GM12878 (cell line): Measurements from ENCODE around the gene EIF4ENIF1. TPM values are rescaled to one million over a fixed set of nuclear protein-coding genes. Genes with fewer than 3 reads are reported as not detected.

Experiments
- ATAC-seq: fragments of 200-7000 bp; cut with Tn5 transposase; 3 replicates; pipeline ENCODE4 v1.9.1; 2020; ENCODE audit warnings: mild to moderate bottlenecking, moderate library complexity
- BruUV-seq: library from RNA; stranded (reverse); fragments of 400-500 nt; replicated peaks from 2 replicates; lab custom pipeline; 2021; lab: Mats Ljungman, UMichigan
- CTCF ChIA-PET: fragments of 300-600 bp; sonication (Branson Sonifier 250); formaldehyde crosslinking; extraction: SDS; loops from one replicate; lab custom pipeline; 2021; ENCODE audit warnings: inconsistent platforms; lab: Yijun Ruan, JAX
- POLR2A ChIA-PET: fragments of 350-600 bp; formaldehyde crosslinking; extraction: SDS; loops from one replicate; lab custom pipeline; 2021; ENCODE audit warnings: inconsistent platforms; lab: Charles Lee
- RAD21 ChIA-PET: fragments of 300-600 bp; sonication (Branson Sonifier 250); formaldehyde crosslinking; loops from one replicate; lab custom pipeline; 2023; ENCODE audit warnings: antibody characterized with exemption; ENCODE audit not compliant: unreplicated experiment; lab: Charles Lee
- SMC1A ChIA-PET: fragments of 300-600 bp; sonication (Branson Sonifier 250); formaldehyde crosslinking; loops from one replicate; lab custom pipeline; 2023; ENCODE audit not compliant: unreplicated experiment, uncharacterized antibody; lab: Charles Lee
- DNase-seq: peaks from one replicate; pipeline ENCODE4 v3.0.0-alpha.2; 2011; ENCODE audit warnings: low read depth, low spot score
- FAIRE-seq: peaks from 3 replicates; lab custom pipeline; 2011; peaks lifted over from hg19 to GRCh38; lab: Jason Lieb, UNC
- H2AFZ ChIP-seq: 2 replicates; pipeline ENCODE4 v1.6.0; 2011; ENCODE audit warnings: low read depth, low read length, control low read depth; ENCODE audit not compliant: control insufficient read depth
- H3K27ac ChIP-seq: 2 replicates; pipeline ENCODE4 v1.5.1; 2011; ENCODE audit warnings: control low read depth; ENCODE audit not compliant: control insufficient read depth, insufficient read depth
- H3K27me3 ChIP-seq, 2 experiments: replicated peaks in 1 of 2; 2 replicates each; pipeline versions ENCODE4 v1.6.0 to v1.6.1; 2011; ENCODE audit warnings: low read length in 1 of 2; ENCODE audit not compliant: control insufficient read depth in 2 of 2, insufficient read depth in 2 of 2
- H3K36me3 ChIP-seq, 2 experiments: 2 replicates each; pipeline ENCODE4 v1.5.1; 2011; ENCODE audit warnings: low read length in 1 of 2; ENCODE audit not compliant: control insufficient read depth in 2 of 2, insufficient read depth in 2 of 2
- H3K4me1 ChIP-seq: 2 replicates; pipeline ENCODE4 v1.6.1; 2011; ENCODE audit warnings: mild to moderate bottlenecking, low read length, moderate library complexity, mixed read lengths; ENCODE audit not compliant: control insufficient read depth, insufficient read depth
- H3K4me2 ChIP-seq: 2 replicates; pipeline ENCODE4 v1.6.0; 2011; ENCODE audit warnings: control low read depth; ENCODE audit not compliant: control insufficient read depth, insufficient read depth
- H3K4me3 ChIP-seq: fragments of 200-600 bp; sonication (generic); 2 replicates; pipeline ENCODE4 v1.5.1; 2016
- H3K79me2 ChIP-seq: 2 replicates; pipeline ENCODE4 v1.6.0; 2011; ENCODE audit warnings: low read length; ENCODE audit not compliant: control insufficient read depth, insufficient read depth
- H3K9ac ChIP-seq: 2 replicates; pipeline ENCODE4 v1.8.0; 2011; ENCODE audit warnings: low read length, control low read depth, mixed read lengths; ENCODE audit not compliant: control insufficient read depth, insufficient read depth
- H3K9me3 ChIP-seq: replicated peaks from 3 replicates; pipeline ENCODE4 v1.5.1; 2011; ENCODE audit warnings: mild to moderate bottlenecking, low read length; ENCODE audit not compliant: control insufficient read depth, insufficient read depth
- H4K20me1 ChIP-seq: 2 replicates; pipeline ENCODE4 v1.6.0; 2011; ENCODE audit not compliant: control insufficient read depth, insufficient read depth
- ATF3 ChIP-seq: IDR thresholded peaks from 2 replicates; pipeline ENCODE4 v1.6.1; 2011; ENCODE audit warnings: low read depth, mild to moderate bottlenecking, low read length, moderate library complexity, borderline replicate concordance; ENCODE audit errors: extremely low read depth
- ATF7 ChIP-seq: fragments of 450-650 bp; IDR thresholded peaks from 2 replicates; pipeline ENCODE4 v1.6.1; 2016; ENCODE audit warnings: low read depth, mild to moderate bottlenecking
- BRCA1 ChIP-seq: IDR thresholded peaks from 2 replicates; pipeline ENCODE4 v1.6.1; 2011; ENCODE audit warnings: low read depth, low read length, improper control_type of control experiment
- CREM ChIP-seq: IDR thresholded peaks from 2 replicates; pipeline ENCODE4 v1.6.1; 2014; ENCODE audit warnings: antibody characterized with exemption, low read depth
- EP300 ChIP-seq, 2 experiments: fragments of 150-350 bp in 1 of 2; IDR thresholded peaks; 2 replicates each; pipeline ENCODE4 v1.6.1; 2011 to 2012; ENCODE audit warnings: low read depth in 2 of 2, low read length in 2 of 2, borderline replicate concordance in 1 of 2, improper control_type of control experiment in 1 of 2, inconsistent platforms in 1 of 2; ENCODE audit not compliant: control insufficient read depth in 1 of 2
- GABPA ChIP-seq: IDR thresholded peaks from 2 replicates; pipeline ENCODE4 v1.6.1; 2014; ENCODE audit warnings: antibody characterized with exemption, low read depth, mild to moderate bottlenecking, inconsistent platforms
- HDAC6 ChIP-seq: fragments of 200-600 bp; sonication (generic); IDR thresholded peaks from one replicate; pipeline ENCODE4 v1.8.0; 2017; ENCODE audit warnings: antibody characterized with exemption; ENCODE audit not compliant: unreplicated experiment
- JUND ChIP-seq: IDR thresholded peaks from 2 replicates; pipeline ENCODE4 v1.6.1; 2012; ENCODE audit warnings: low read depth, mild to moderate bottlenecking, low read length, improper control_type of control experiment, moderate library complexity
- LARP7 ChIP-seq: fragments of 450-650 bp; IDR thresholded peaks from 2 replicates; pipeline ENCODE4 v1.6.1; 2017; ENCODE audit warnings: mild to moderate bottlenecking
- MEF2A ChIP-seq: IDR thresholded peaks from 2 replicates; pipeline ENCODE4 v1.6.1; 2011; ENCODE audit warnings: low read depth, mild to moderate bottlenecking, low read length, moderate library complexity; ENCODE audit not compliant: insufficient read depth
- MTA2 ChIP-seq: fragments of 450-650 bp; IDR thresholded peaks from 2 replicates; pipeline ENCODE4 v1.6.1; 2016; ENCODE audit warnings: low read depth, mild to moderate bottlenecking, moderate library complexity
- NFIC ChIP-seq: IDR thresholded peaks from 2 replicates; pipeline ENCODE4 v1.6.1; 2012; ENCODE audit warnings: low read depth, mild to moderate bottlenecking, inconsistent platforms, low read length, moderate library complexity
- NR2C2 ChIP-seq: IDR thresholded peaks from 2 replicates; pipeline ENCODE4 v1.6.1; 2011; ENCODE audit warnings: borderline replicate concordance, low read depth; ENCODE audit not compliant: control insufficient read depth, insufficient read length
- RELA ChIP-seq: fragments of 450-650 bp; IDR thresholded peaks from 2 replicates; pipeline ENCODE4 v1.8.0; 2014; ENCODE audit warnings: borderline replicate concordance; ENCODE audit not compliant: partially characterized antibody
- SPI1 ChIP-seq: IDR thresholded peaks from 2 replicates; pipeline ENCODE4 v1.6.1; 2011; ENCODE audit warnings: low read depth, mild to moderate bottlenecking, low read length, moderate library complexity, borderline replicate concordance; ENCODE audit not compliant: insufficient read depth
- SREBF2 ChIP-seq: IDR thresholded peaks from 2 replicates; pipeline ENCODE4 v1.6.1; 2012; ENCODE audit warnings: mild to moderate bottlenecking, low read length
- STAT1 ChIP-seq: fragments of 450-650 bp; conservative IDR thresholded peaks from 2 replicates; pipeline ENCODE4 v1.6.1; 2014; ENCODE audit warnings: antibody characterized with exemption, mild to moderate bottlenecking
- STAT3 ChIP-seq: IDR thresholded peaks from 2 replicates; pipeline ENCODE4 v1.6.1; 2011; ENCODE audit warnings: low read depth, low read length, improper control_type of control experiment
- WRNIP1 ChIP-seq: IDR thresholded peaks from 2 replicates; pipeline ENCODE4 v1.6.1; 2011; ENCODE audit warnings: low read depth, low read length, improper control_type of control experiment, borderline replicate concordance
- WGBS: methylation state at CpG from one replicate; pipeline ENCODE4 v1.1.6; 2016; ENCODE audit warnings: low lambda C conversion rate; ENCODE audit not compliant: insufficient replicate concordance, insufficient coverage; ENCODE audit errors: missing lambda C conversion rate; 5-methylcytosine and 5-hydroxymethylcytosine counted together
- in situ Hi-C: fragments of 300-500 bp; cut with MboI; formaldehyde crosslinking; loops from 9 replicates; pipeline ENCODE4 v1.14.3; 2018; ENCODE audit warnings: mixed read lengths
- intact Hi-C: fragments of 100-400 bp; cut with micrococcal nuclease; formaldehyde crosslinking; loops from one replicate; pipeline ENCODE4 v1.14.2; 2022; ENCODE audit not compliant: unreplicated experiment
- polyA plus RNA-seq, 11 experiments: library from polyadenylated mRNA; depleted of rRNA in 4 of 11; unstranded in 6 of 11; stranded (reverse) in 5 of 11; fragments of >200 nt; fragmentation: Nextera tagmentation in 4 of 11; fragmentation: Illumina TruSeq in 1 of 11; extraction: Ambion mirVana in 4 of 11; extraction: Trizol in 1 of 11; gene quantifications; 1 replicate in 1 of 11; 2 replicates in 10 of 11; pipeline versions ENCODE4 v1.2.1 to v1.2.3, GENCODE V29; 2011 to 2016; ENCODE audit warnings: inconsistent platforms in 2 of 11, missing spikeins in 2 of 11, low read depth in 1 of 11
- total RNA-seq, 4 experiments: library from RNA; depleted of rRNA in 3 of 4; stranded (reverse); fragments of >200 nt in 3 of 4; fragmentation: Illumina TruSeq in 1 of 4; extraction: Trizol in 1 of 4; gene quantifications; 2 replicates each; pipeline versions ENCODE4 v1.2.1 to v1.2.3, GENCODE V29; 2013 to 2021
- TF ChIP-seq, protein P1 (sequence below): fragments of 450-650 bp; formaldehyde crosslinking; IDR thresholded peaks from 2 replicates; pipeline ENCODE4 v1.5.0; 2022; ENCODE audit warnings: mild to moderate bottlenecking, missing genetic modification characterization

Gene EIF4ENIF1
- total and polyA plus RNA-seq, 10 of the 15 experiments (the other 5 are each of a cell fraction or from before 2014, with no cell fraction given), result 4.4 to 43.7 (median 24.4) TPM

- under 1% methylated on average over 15 of the region's 15 CpGs for WGBS
- RAD21 ChIA-PET, result interaction anchor here (1.1 to 2.3 kb wide), 4 partner anchors 47 to 148 kb away, joined by 3 to 15 read pairs (median 8); no protein-coding TSS in a partner anchor
- TF ChIP-seq MEF2A, result peak; percentile 43; the same call in 1 of the 2 replicates
- TF ChIP-seq LARP7, result peak; percentile 15; the same call in 1 of the 2 replicates
- 0 out of 2 replicates have a peak, but pooled peaks have one; percentile 28 for TF ChIP-seq STAT1
- 0 out of 2 replicates have a peak, but pooled peaks have one; percentile 81 for TF ChIP-seq WRNIP1
- no peak; the same call in 1 of the 2 replicates for TF ChIP-seq SREBF2
- no peak for TF ChIP-seq HDAC6
- peak; percentile 90 to 94; a peak in 3 of 4 replicates for TF ChIP-seq EP300 (IDR thresholded peaks at IDR 0.05; ENCODE audit: borderline replicate concordance in 1 of 2, control insufficient read depth in 1 of 2, low read depth in 2 of 2, low read length in 2 of 2)
- 0 out of 2 replicates have a peak, but pooled peaks have one; percentile 85 for TF ChIP-seq STAT3
- no peak for TF ChIP-seq BRCA1
- TF ChIP-seq ATF3, result no peak
- TF ChIP-seq ATF7, result peak; percentile 87
- peak; percentile 100 for TF ChIP-seq SPI1
- peak; percentile 89 for TF ChIP-seq MTA2
- TF ChIP-seq NFIC, result peak; percentile 83
- TF ChIP-seq RELA, result peak; percentile 21
- no peak for TF ChIP-seq GABPA
- TF ChIP-seq CREM, result peak; percentile 87
- no peak for TF ChIP-seq NR2C2
- TF ChIP-seq JUND, result no peak
- TF ChIP-seq, protein P1, sequence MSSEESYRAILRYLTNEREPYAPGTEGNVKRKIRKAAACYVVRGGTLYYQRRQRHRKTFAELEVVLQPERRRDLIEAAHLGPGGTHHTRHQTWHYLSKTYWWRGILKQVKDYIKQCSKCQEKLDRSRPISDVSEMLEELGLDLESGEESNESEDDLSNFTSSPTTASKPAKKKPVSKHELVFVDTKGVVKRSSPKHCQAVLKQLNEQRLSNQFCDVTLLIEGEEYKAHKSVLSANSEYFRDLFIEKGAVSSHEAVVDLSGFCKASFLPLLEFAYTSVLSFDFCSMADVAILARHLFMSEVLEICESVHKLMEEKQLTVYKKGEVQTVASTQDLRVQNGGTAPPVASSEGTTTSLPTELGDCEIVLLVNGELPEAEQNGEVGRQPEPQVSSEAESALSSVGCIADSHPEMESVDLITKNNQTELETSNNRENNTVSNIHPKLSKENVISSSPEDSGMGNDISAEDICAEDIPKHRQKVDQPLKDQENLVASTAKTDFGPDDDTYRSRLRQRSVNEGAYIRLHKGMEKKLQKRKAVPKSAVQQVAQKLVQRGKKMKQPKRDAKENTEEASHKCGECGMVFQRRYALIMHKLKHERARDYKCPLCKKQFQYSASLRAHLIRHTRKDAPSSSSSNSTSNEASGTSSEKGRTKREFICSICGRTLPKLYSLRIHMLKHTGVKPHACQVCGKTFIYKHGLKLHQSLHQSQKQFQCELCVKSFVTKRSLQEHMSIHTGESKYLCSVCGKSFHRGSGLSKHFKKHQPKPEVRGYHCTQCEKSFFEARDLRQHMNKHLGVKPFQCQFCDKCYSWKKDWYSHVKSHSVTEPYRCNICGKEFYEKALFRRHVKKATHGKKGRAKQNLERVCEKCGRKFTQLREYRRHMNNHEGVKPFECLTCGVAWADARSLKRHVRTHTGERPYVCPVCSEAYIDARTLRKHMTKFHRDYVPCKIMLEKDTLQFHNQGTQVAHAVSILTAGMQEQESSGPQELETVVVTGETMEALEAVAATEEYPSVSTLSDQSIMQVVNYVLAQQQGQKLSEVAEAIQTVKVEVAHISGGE (CRISPR knock-in tag), result no peak
These were observed 869 bp upstream of the EIF4ENIF1 start for GRCh38 chr22:31490496-31490925.

More at GRCh38 chr22:31490496-31490925, 869 bp upstream of the EIF4ENIF1 start:
- H2AFZ ChIP-seq, result peak overlapping the region; percentile 68
- POLR2A ChIA-PET, result interaction anchor here (0.7 to 8.9 kb wide), 8 partner anchors 13 to 144 kb away, joined by 3 to 82 read pairs (median 4); partner anchors contain the start of genes DRG1 and PATZ1
- H3K4me1 ChIP-seq, result peaks cover 37% of the 10 kb centered on the region
- CTCF ChIA-PET, result interaction anchor here (1.1 to 2.7 kb wide), 4 partner anchors 39 to 262 kb away, joined by 3 to 13 read pairs (median 10); no protein-coding TSS in a partner anchor
- H3K9ac ChIP-seq, result peak overlapping the region; percentile 98
- no peaks in the 10 kb centered on the region for H3K9me3 ChIP-seq
- peak overlapping the region; percentile 99 for H3K27ac ChIP-seq
- peaks cover 0 to 12% of the 10 kb centered on the region in 2 experiments; a peak in 2 of 4 replicates for H3K36me3 ChIP-seq
- ATAC-seq (peak; percentile 86), FAIRE-seq (peak; percentile 77), DNase-seq (peak; percentile 97)
- H3K27me3 ChIP-seq, result no peaks in the 10 kb centered on the region
- peaks cover 47% of the 10 kb centered on the region for H3K79me2 ChIP-seq
- in situ Hi-C loops, result loop anchor here (5.0 kb wide), 1 partner anchor 147 kb away; no protein-coding TSS in a partner anchor
- peak overlapping the region; percentile 69 for H3K4me3 ChIP-seq
- SMC1A ChIA-PET, result interaction anchor here (0.6 to 3.4 kb wide), 8 partner anchors 12 to 147 kb away, joined by 3 to 26 read pairs (median 6); no protein-coding TSS in a partner anchor
- TSS peak; percentile 88 for BruUV-seq
- intact Hi-C loops, result no loop called here
- peak overlapping the region; percentile 86 for H3K4me2 ChIP-seq
- H4K20me1 ChIP-seq, result no peaks in the 10 kb centered on the region
